Measurements from ENCODE around the gene IQSEC1. TPM values are rescaled to one million over a fixed set of nuclear protein-coding genes. Genes with fewer than 3 reads are reported as not detected.

Gene IQSEC1
- total RNA-seq, 1 donor from 2014 or later: 41.7 TPM

- peaks cover 5% of the 10 kb centered on the region for H3K4me1 Mint-ChIP-seq
- H3K9me3 Mint-ChIP-seq: no peaks in the 10 kb centered on the region
- H3K36me3 Mint-ChIP-seq: peaks cover 5% of the 10 kb centered on the region
- H3K27me3 Mint-ChIP-seq (ENCODE audit: low read depth): no peaks in the 10 kb centered on the region
- H3K4me3 Mint-ChIP-seq: no peak overlapping the region
- DNase-seq (ENCODE audit: low spot score in 2 of 2, unreplicated experiment in 2 of 2): no peak
- H3K27ac Mint-ChIP-seq: no peak overlapping the region
- no peak for TF ChIP-seq CTCF (IDR thresholded peaks at IDR 0.05; ENCODE audit: unreplicated experiment)
Measured at GRCh38 chr3:12926660-12927059, 146.6 kb downstream of the IQSEC1 start.

GRCh38 chr3:12925648-12926047 is 147.6 kb downstream of the IQSEC1 start:
- DNase-seq (ENCODE audit: low spot score in 2 of 2, unreplicated experiment in 2 of 2): no peak
- H3K36me3 Mint-ChIP-seq: peaks cover 9% of the 10 kb centered on the region
- no peak overlapping the region for H3K27ac Mint-ChIP-seq
- no peak overlapping the region for H3K4me3 Mint-ChIP-seq
- TF ChIP-seq CTCF (IDR thresholded peaks at IDR 0.05; ENCODE audit: unreplicated experiment): no peak
- peaks cover 5% of the 10 kb centered on the region for H3K4me1 Mint-ChIP-seq
- H3K9me3 Mint-ChIP-seq: no peaks in the 10 kb centered on the region
- H3K27me3 Mint-ChIP-seq (ENCODE audit: low read depth): no peaks in the 10 kb centered on the region

GRCh38 chr3:12924437-12924836 is 148.8 kb downstream of the IQSEC1 start:
- Mint-ChIP-seq H3K27ac (no peak overlapping the region), H3K4me3 (no peak overlapping the region), H3K36me3 (peaks cover 9% of the 10 kb centered on the region), H3K27me3 (ENCODE audit: low read depth) (no peaks in the 10 kb centered on the region), H3K9me3 (no peaks in the 10 kb centered on the region), H3K4me1 (peaks cover 5% of the 10 kb centered on the region)
- DNase-seq (ENCODE audit: low spot score in 2 of 2, unreplicated experiment in 2 of 2): no peak
- no peak for TF ChIP-seq CTCF (IDR thresholded peaks at IDR 0.05; ENCODE audit: unreplicated experiment)

- Mint-ChIP-seq H3K9me3 (no peaks in the 10 kb centered on the region), H3K4me3 (no peak overlapping the region), H3K27ac (no peak overlapping the region), H3K4me1 (peaks cover 5% of the 10 kb centered on the region), H3K36me3 (peaks cover 9% of the 10 kb centered on the region), H3K27me3 (ENCODE audit: low read depth) (no peaks in the 10 kb centered on the region)
- no peak for DNase-seq (ENCODE audit: low spot score in 2 of 2, unreplicated experiment in 2 of 2)
- no peak for TF ChIP-seq CTCF (IDR thresholded peaks at IDR 0.05; ENCODE audit: unreplicated experiment)
Measured at GRCh38 chr3:12922881-12923431, 150.3 kb downstream of the IQSEC1 start.

- TF ChIP-seq CTCF (IDR thresholded peaks at IDR 0.05; ENCODE audit: unreplicated experiment): no peak
- Mint-ChIP-seq H3K4me3 (no peak overlapping the region), H3K27ac (no peak overlapping the region), H3K4me1 (peaks cover 5% of the 10 kb centered on the region), H3K36me3 (peaks cover 9% of the 10 kb centered on the region), H3K9me3 (no peaks in the 10 kb centered on the region), H3K27me3 (ENCODE audit: low read depth) (no peaks in the 10 kb centered on the region)
- no peak for DNase-seq (ENCODE audit: low spot score in 2 of 2, unreplicated experiment in 2 of 2)
Measured at GRCh38 chr3:12922306-12922705, 150.9 kb downstream of the IQSEC1 start.

GRCh38 chr3:12921736-12922135 is 151.5 kb downstream of the IQSEC1 start:
- H3K9me3 Mint-ChIP-seq: no peaks in the 10 kb centered on the region
- no peak overlapping the region for H3K4me3 Mint-ChIP-seq
- DNase-seq (ENCODE audit: low spot score in 2 of 2, unreplicated experiment in 2 of 2): no peak
- H3K27me3 Mint-ChIP-seq (ENCODE audit: low read depth): no peaks in the 10 kb centered on the region
- H3K36me3 Mint-ChIP-seq: peaks cover 9% of the 10 kb centered on the region
- no peak overlapping the region for H3K27ac Mint-ChIP-seq
- peaks cover 5% of the 10 kb centered on the region for H3K4me1 Mint-ChIP-seq
- no peak for TF ChIP-seq CTCF (IDR thresholded peaks at IDR 0.05; ENCODE audit: unreplicated experiment)

Measured in mesothelial cell of epicardium (in vitro differentiated cells).